VCaP (cell line): Measurements from ENCODE around the gene MEF2D.

Experiments used
- H3K27ac ChIP-seq: fragments of 450-650 bp; 2 replicates; pipeline ENCODE4 v1.5.1; 2017
- TF ChIP-seq, protein P1 (sequence below): fragments of 450-650 bp; conservative IDR thresholded peaks from 2 replicates; pipeline ENCODE4 v1.5.1; 2017; ENCODE audit warnings: mild to moderate bottlenecking, moderate library complexity

Gene MEF2D

DNA sequence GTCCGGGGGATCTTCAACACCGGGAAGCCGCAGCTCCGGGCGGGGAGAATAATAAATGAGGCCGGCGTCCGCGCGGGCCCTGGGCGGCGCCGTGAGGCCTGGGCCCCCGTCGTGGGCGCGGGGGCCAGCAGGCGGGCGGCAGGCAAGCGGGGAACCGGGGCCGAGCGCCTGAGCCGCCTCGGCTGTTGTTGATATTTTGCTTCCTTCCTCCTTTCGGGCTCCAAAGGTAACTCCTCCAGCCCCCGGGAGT lies at the start of gene MEF2D:
Gene MEF2D (minus strand): TSS at position 233 of the 250 bp plus-strand sequence. CDS start 17,483 bp downstream, outside the sequence.
- peak within 1 kb of the TSS; percentile 98 for H3K27ac ChIP-seq
- TF ChIP-seq, protein P1, sequence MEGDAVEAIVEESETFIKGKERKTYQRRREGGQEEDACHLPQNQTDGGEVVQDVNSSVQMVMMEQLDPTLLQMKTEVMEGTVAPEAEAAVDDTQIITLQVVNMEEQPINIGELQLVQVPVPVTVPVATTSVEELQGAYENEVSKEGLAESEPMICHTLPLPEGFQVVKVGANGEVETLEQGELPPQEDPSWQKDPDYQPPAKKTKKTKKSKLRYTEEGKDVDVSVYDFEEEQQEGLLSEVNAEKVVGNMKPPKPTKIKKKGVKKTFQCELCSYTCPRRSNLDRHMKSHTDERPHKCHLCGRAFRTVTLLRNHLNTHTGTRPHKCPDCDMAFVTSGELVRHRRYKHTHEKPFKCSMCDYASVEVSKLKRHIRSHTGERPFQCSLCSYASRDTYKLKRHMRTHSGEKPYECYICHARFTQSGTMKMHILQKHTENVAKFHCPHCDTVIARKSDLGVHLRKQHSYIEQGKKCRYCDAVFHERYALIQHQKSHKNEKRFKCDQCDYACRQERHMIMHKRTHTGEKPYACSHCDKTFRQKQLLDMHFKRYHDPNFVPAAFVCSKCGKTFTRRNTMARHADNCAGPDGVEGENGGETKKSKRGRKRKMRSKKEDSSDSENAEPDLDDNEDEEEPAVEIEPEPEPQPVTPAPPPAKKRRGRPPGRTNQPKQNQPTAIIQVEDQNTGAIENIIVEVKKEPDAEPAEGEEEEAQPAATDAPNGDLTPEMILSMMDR, result no peak

DNA sequence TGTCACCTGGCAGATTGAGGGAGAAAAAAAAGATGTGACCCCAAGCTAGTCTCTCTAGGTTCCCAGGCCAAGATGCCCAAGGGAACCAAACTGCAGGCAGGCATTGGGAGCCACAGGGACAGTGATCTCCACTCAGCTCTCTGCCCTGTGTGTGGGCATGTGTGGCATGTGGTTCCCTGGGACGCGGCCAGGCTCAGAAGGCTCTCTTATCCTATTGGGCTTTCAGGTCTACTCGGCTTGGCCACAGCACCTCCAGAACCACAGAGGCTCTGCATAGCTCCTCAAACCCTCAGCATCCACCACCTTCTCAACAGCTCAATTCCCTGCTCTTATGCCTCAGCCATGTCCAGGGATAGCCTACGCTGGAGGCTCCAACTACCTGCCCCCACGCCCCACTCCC lies 49.8 kb upstream of the MEF2D start:
- no peak overlapping the region for H3K27ac ChIP-seq
- TF ChIP-seq, protein P1, result no peak

DNA sequence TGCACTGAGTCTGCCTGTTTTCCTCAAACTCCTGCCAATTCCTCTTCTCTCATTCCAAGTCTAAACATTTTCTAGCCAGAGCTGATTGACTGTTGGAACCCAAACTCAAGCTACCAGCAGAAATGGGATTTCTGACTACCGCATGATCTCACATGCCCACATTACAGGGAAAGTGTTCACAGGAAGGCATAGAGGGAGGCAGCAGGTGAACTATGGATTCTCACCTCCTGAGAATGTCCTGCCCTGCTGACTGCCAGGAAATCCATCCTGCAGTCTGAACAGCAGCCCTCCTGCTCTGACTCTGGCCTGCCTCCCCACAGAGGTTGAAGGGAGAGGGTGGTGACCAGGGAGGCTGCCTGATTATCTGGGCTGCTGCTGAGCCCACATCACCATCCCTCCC lies 49.3 kb upstream of the MEF2D start:
- no peak overlapping the region for H3K27ac ChIP-seq
- TF ChIP-seq, protein P1, result no peak

DNA sequence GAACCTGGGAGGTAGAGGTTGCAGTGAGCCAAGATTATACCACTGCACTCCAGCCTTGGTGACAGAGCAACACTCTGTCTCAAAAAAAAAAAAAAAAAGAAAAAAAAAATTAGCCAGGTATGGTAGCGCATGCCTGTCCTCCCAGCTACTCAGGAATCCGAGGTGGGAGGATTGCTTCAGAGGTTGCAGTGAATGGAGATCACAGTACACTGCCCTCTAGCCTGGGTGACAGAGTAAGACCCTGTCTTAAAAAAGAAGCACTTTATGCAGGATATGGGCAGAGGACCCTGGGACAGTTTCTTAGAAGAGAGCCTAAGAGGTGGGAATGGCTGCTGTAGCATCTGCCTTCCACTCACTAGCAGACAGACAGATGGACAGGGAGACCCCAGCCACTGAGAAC lies 48.8 kb upstream of the MEF2D start:
- no peak overlapping the region for H3K27ac ChIP-seq
- TF ChIP-seq, protein P1, result no peak

DNA sequence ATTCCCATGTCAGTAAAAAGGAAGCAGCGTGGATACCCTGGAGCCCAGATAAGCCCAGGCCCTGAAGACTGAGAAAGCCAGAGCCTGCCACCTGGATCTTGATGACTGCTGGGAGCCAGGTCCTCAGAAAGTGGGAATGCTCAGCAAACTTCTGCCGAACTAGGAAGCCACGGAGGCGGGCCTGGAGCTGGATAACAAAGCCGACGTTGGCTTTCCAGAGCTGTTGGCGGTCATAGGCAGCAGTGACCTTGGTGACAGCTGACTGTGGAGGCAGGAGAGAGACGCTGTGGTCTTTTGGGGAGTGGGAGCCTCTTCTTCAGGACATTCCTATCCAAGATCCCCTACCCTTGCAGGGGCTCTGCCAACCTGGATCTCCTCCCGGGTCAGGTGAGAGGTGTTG lies 47.4 kb upstream of the MEF2D start:
- no peak overlapping the region for H3K27ac ChIP-seq
- TF ChIP-seq, protein P1, result no peak

DNA sequence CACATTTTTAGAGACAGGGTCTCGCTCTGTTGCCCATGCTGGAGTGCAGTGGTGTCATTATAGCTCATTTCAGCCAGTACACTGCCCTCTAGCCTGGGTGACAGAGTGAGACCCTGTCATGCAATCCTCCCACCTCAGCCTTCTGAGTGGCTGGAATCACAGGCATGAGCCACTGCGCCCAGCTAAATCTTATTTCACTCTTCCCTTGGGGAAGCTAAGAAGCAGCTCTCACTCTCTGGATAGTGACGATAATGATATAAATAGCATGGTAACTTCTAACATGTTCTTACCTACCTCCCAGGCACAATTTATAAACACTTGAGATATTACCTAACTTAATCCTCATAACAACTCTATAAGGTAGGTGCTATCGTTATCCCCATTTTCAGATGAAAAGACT lies 46.9 kb upstream of the MEF2D start:
- no peak overlapping the region for H3K27ac ChIP-seq
- TF ChIP-seq, protein P1, result no peak

DNA sequence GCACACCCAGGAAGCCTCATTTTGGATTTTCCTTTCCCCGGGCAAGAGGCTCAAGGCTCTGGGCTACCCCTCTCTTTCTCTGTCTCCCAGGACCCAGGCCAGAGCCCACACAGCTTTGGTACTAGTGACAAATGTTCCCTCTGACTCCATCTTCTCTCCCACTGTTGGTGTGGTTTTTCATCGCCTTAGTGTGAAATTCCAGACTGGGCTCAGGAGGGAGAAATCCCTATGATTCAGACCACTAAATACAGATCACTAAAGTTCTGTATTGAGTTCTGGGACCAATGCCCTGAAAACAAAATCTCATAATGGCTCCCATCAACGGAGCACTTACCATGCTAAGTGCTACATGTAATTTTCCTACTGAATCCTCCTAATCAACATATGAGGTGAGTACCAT lies 45.7 kb upstream of the MEF2D start:
- TF ChIP-seq, protein P1, result no peak
- no peak overlapping the region for H3K27ac ChIP-seq

DNA sequence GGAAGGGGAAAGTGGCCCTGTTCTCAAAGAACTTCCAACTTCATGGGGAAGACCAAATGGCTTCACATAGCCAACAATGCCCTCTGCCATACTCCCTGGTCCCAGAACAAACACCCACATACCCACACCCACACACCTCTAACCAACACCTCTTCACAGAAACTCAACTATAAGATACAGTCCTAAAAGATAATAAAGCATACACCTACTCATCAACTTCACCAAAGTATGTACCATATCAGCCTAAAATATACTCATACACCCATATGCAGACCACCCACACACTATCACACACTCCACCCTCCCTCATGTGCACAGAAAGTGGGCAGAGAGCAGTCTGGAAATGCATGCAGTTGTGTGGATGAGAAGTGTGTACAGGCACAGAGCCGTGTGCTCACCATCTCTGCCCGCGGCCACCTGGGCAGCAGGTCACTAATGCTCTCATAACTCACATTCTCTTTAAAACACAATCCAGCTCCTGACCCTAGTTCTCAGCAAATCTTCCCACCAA lies 44.1 kb upstream of the MEF2D start:
- no peak overlapping the region for H3K27ac ChIP-seq
- TF ChIP-seq, protein P1, result no peak
